ENCODE results near the gene SLC36A4. TPM values are rescaled to one million over a fixed set of nuclear protein-coding genes. Genes with fewer than 3 reads are reported as not detected.
"Not testable (repeated sequence)": the region's sequence is repeated elsewhere in the genome, so short reads cannot be mapped to it uniquely, and the experiment has no call there.

SLC36A4 gene
- polyA plus RNA-seq (2013, experiment 1 of 2) = 10.3 TPM
- polyA plus RNA-seq (2013, experiment 2 of 2) = 10.7 TPM

- Histone ChIP-seq H3K18ac (ENCODE audit: low read depth in 1 of 2, low read length in 2 of 2) (peak within 1 kb of the TSS; percentile 93 to 96), H2BK120ac (ENCODE audit: low read depth, low read length) (no peak within 1 kb of the TSS), H3K27ac (ENCODE audit: low read length, poor library complexity, severe bottlenecking) (peak within 1 kb of the TSS; percentile 68), H3K23ac (ENCODE audit: low read length in 2 of 2) (no peak within 1 kb of the TSS), H3K79me1 (replicated peaks; ENCODE audit: low read length, poor library complexity, severe bottlenecking) (peaks cover 6% of the 10 kb centered on the region), H2BK15ac (ENCODE audit: low read depth, poor library complexity, severe bottlenecking) (peak within 1 kb of the TSS; percentile 98), H3K14ac (ENCODE audit: low read length in 2 of 2) (peak within 1 kb of the TSS in 1 of 2 experiments; percentile 97), H3K9ac (ENCODE audit: low read length) (peak within 1 kb of the TSS; percentile 93), H2BK12ac (ENCODE audit: low read length in 2 of 2) (peak within 1 kb of the TSS in 1 of 2 experiments; percentile 45), H4K91ac (ENCODE audit: low read length) (peak within 1 kb of the TSS; percentile 92), H3K36me3 (ENCODE audit: control insufficient read depth in 1 of 2, insufficient read depth in 2 of 2, low read depth in 1 of 2, low read length in 2 of 2) (no peaks in the 10 kb centered on the region), H3K4me1 (ENCODE audit: control insufficient read depth, insufficient read depth, low read depth, low read length) (peaks cover 1% of the 10 kb centered on the region), H2AK5ac (ENCODE audit: low read length, severe bottlenecking) (no peak within 1 kb of the TSS), H4K8ac (ENCODE audit: low read length) (peak within 1 kb of the TSS; percentile 91), H3K4me3 (ENCODE audit: insufficient read depth in 1 of 2, low read depth in 1 of 2, low read length in 2 of 2) (peak within 1 kb of the TSS; percentile 85 to 93), H2AFZ (ENCODE audit: low read depth, low read length) (peak within 1 kb of the TSS; percentile 100), H3K4ac (ENCODE audit: low read depth in 1 of 2, low read length in 2 of 2) (peak within 1 kb of the TSS; percentile 81 to 95), H3K4me2 (ENCODE audit: low read length, poor library complexity, severe bottlenecking) (peak within 1 kb of the TSS; percentile 98), H2BK5ac (ENCODE audit: low read depth, low read length, poor library complexity, severe bottlenecking) (peak within 1 kb of the TSS; percentile 80), H3K27me3 (ENCODE audit: control insufficient read depth in 1 of 2, insufficient read depth in 1 of 2, low read length in 2 of 2) (peaks cover 0 to 4% of the 10 kb centered on the region in 2 experiments), H3K9me3 (ENCODE audit: control insufficient read depth, low read length) (no peaks in the 10 kb centered on the region)
- WGBS = 1% methylated on average over 80 of the region's 81 CpGs
- peak; percentile 98 for DNase-seq
Measured at GRCh38 chr11:93197380-93198214, at the start of gene SLC36A4. Gene SLC36A4 (minus strand): TSS chr11:93197991. CDS start chr11:93197832, 159 bp downstream.

DNA sequence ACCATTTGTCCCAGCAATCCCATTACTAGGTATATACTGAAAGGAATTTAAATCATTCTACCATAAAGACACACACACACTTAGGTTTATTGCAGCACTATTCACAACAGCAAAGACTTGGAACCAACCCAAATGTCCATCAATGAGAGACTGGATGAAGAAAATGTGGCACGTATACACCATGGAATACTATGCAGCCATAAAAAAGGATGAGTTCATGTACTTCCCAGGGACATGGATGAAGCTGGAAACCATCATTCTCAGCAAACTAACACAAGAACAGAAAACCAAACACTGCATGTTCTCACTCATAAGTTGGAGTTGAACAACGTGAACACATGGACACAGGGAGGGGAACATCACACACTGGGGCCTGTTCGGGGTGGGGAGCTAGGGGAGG, 49.0 kb upstream of the SLC36A4 start:
- H3K4me1 ChIP-seq (ENCODE audit: control insufficient read depth, insufficient read depth, low read depth, low read length); DNase-seq; H3K27ac ChIP-seq (ENCODE audit: low read length, poor library complexity, severe bottlenecking); H3K36me3 ChIP-seq (ENCODE audit: control insufficient read depth in 1 of 2, insufficient read depth in 2 of 2, low read depth in 1 of 2, low read length in 2 of 2); H2BK15ac ChIP-seq (ENCODE audit: low read depth, poor library complexity, severe bottlenecking); H4K91ac ChIP-seq (ENCODE audit: low read length); H2AK5ac ChIP-seq (ENCODE audit: low read length, severe bottlenecking); H3K4me3 ChIP-seq (ENCODE audit: insufficient read depth in 1 of 2, low read depth in 1 of 2, low read length in 2 of 2); H2BK5ac ChIP-seq (ENCODE audit: low read depth, low read length, poor library complexity, severe bottlenecking); H2AFZ ChIP-seq (ENCODE audit: low read depth, low read length); H3K9ac ChIP-seq (ENCODE audit: low read length); H3K79me1 ChIP-seq (replicated peaks; ENCODE audit: low read length, poor library complexity, severe bottlenecking); H3K4me2 ChIP-seq (ENCODE audit: low read length, poor library complexity, severe bottlenecking); H3K27me3 ChIP-seq (ENCODE audit: control insufficient read depth in 1 of 2, insufficient read depth in 1 of 2, low read length in 2 of 2); H3K4ac ChIP-seq (ENCODE audit: low read depth in 1 of 2, low read length in 2 of 2); H4K8ac ChIP-seq (ENCODE audit: low read length); H3K18ac ChIP-seq (ENCODE audit: low read depth in 1 of 2, low read length in 2 of 2); H3K14ac ChIP-seq (ENCODE audit: low read length in 2 of 2); H3K23ac ChIP-seq (ENCODE audit: low read length in 2 of 2); H2BK120ac ChIP-seq (ENCODE audit: low read depth, low read length); H2BK12ac ChIP-seq (ENCODE audit: low read length in 2 of 2); H3K9me3 ChIP-seq (ENCODE audit: control insufficient read depth, low read length): not testable (repeated sequence)
- WGBS = 92% methylated on average over 3 of the region's 3 CpGs

DNA sequence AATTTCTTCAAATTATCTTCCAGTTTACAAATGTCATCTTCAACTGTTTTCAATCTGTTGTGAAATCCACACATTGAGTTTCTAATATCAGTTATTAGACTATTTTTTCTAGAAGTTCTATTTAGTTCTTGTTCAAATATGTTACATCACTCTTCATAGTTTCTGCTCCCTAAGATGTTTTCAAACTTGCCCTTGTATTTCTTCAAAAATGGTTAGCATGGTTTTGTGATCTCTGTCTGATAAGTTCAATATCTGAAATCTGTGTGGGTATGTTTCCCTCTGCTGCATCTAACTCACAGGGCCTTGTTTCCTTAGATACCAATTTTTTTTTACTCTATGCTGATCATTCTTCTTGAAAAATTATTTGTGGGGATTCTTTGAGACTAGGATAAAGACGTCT, 46.2 kb upstream of the SLC36A4 start:
- H2BK5ac ChIP-seq (ENCODE audit: low read depth, low read length, poor library complexity, severe bottlenecking) = no peak overlapping the region
- no peak for DNase-seq
- H3K27me3 ChIP-seq (ENCODE audit: control insufficient read depth in 1 of 2, insufficient read depth in 1 of 2, low read length in 2 of 2) = peaks cover 0 to 1% of the 10 kb centered on the region in 2 experiments
- H2BK120ac ChIP-seq (ENCODE audit: low read depth, low read length) = no peak overlapping the region
- no peak overlapping the region for H2BK15ac ChIP-seq (ENCODE audit: low read depth, poor library complexity, severe bottlenecking)
- H2AFZ ChIP-seq (ENCODE audit: low read depth, low read length) = no peak overlapping the region
- H3K4me1 ChIP-seq (ENCODE audit: control insufficient read depth, insufficient read depth, low read depth, low read length) = no peaks in the 10 kb centered on the region
- 63% methylated on average over 1 of the region's 1 CpG for WGBS
- no peak overlapping the region for H3K14ac ChIP-seq (ENCODE audit: low read length in 2 of 2)
- H3K18ac ChIP-seq (ENCODE audit: low read depth in 1 of 2, low read length in 2 of 2) = no peak overlapping the region
- H3K9me3 ChIP-seq (ENCODE audit: control insufficient read depth, low read length) = no peaks in the 10 kb centered on the region
- no peak overlapping the region for H2BK12ac ChIP-seq (ENCODE audit: low read length in 2 of 2)
- no peak overlapping the region for H3K23ac ChIP-seq (ENCODE audit: low read length in 2 of 2)
- H3K4me3 ChIP-seq (ENCODE audit: insufficient read depth in 1 of 2, low read depth in 1 of 2, low read length in 2 of 2) = no peak overlapping the region
- H3K27ac ChIP-seq (ENCODE audit: low read length, poor library complexity, severe bottlenecking) = no peak overlapping the region
- no peak overlapping the region for H3K9ac ChIP-seq (ENCODE audit: low read length)
- no peak overlapping the region for H3K4ac ChIP-seq (ENCODE audit: low read depth in 1 of 2, low read length in 2 of 2)
- no peak overlapping the region for H2AK5ac ChIP-seq (ENCODE audit: low read length, severe bottlenecking)
- no peak overlapping the region for H3K4me2 ChIP-seq (ENCODE audit: low read length, poor library complexity, severe bottlenecking)
- H3K79me1 ChIP-seq (replicated peaks; ENCODE audit: low read length, poor library complexity, severe bottlenecking) = no peaks in the 10 kb centered on the region
- H3K36me3 ChIP-seq (ENCODE audit: control insufficient read depth in 1 of 2, insufficient read depth in 2 of 2, low read depth in 1 of 2, low read length in 2 of 2) = no peaks in the 10 kb centered on the region
- H4K91ac ChIP-seq (ENCODE audit: low read length) = no peak overlapping the region
- no peak overlapping the region for H4K8ac ChIP-seq (ENCODE audit: low read length)

- Histone ChIP-seq H3K4ac (ENCODE audit: low read depth in 1 of 2, low read length in 2 of 2) (no peak overlapping the region), H3K14ac (ENCODE audit: low read length in 2 of 2) (no peak overlapping the region), H3K79me1 (replicated peaks; ENCODE audit: low read length, poor library complexity, severe bottlenecking) (no peaks in the 10 kb centered on the region), H2BK5ac (ENCODE audit: low read depth, low read length, poor library complexity, severe bottlenecking) (no peak overlapping the region), H3K4me1 (ENCODE audit: control insufficient read depth, insufficient read depth, low read depth, low read length) (no peaks in the 10 kb centered on the region), H3K4me3 (ENCODE audit: insufficient read depth in 1 of 2, low read depth in 1 of 2, low read length in 2 of 2) (no peak overlapping the region), H3K23ac (ENCODE audit: low read length in 2 of 2) (no peak overlapping the region), H2AFZ (ENCODE audit: low read depth, low read length) (no peak overlapping the region), H3K9me3 (ENCODE audit: control insufficient read depth, low read length) (no peaks in the 10 kb centered on the region), H3K9ac (ENCODE audit: low read length) (no peak overlapping the region), H2BK15ac (ENCODE audit: low read depth, poor library complexity, severe bottlenecking) (no peak overlapping the region), H3K4me2 (ENCODE audit: low read length, poor library complexity, severe bottlenecking) (no peak overlapping the region), H4K91ac (ENCODE audit: low read length) (no peak overlapping the region), H3K18ac (ENCODE audit: low read depth in 1 of 2, low read length in 2 of 2) (no peak overlapping the region), H4K8ac (ENCODE audit: low read length) (no peak overlapping the region), H2BK12ac (ENCODE audit: low read length in 2 of 2) (no peak overlapping the region), H3K36me3 (ENCODE audit: control insufficient read depth in 1 of 2, insufficient read depth in 2 of 2, low read depth in 1 of 2, low read length in 2 of 2) (no peaks in the 10 kb centered on the region), H3K27ac (ENCODE audit: low read length, poor library complexity, severe bottlenecking) (no peak overlapping the region), H2AK5ac (ENCODE audit: low read length, severe bottlenecking) (no peak overlapping the region), H2BK120ac (ENCODE audit: low read depth, low read length) (no peak overlapping the region), H3K27me3 (ENCODE audit: control insufficient read depth in 1 of 2, insufficient read depth in 1 of 2, low read length in 2 of 2) (peaks cover 22 to 27% of the 10 kb centered on the region in 2 experiments)
- WGBS = 85% methylated on average over 3 of the region's 3 CpGs
- no peak for DNase-seq
Measured at GRCh38 chr11:93239966-93240365, 42.2 kb upstream of the SLC36A4 start.
